Esophagus muscularis mucosa (tissue), 4 donors: ENCODE measurements around the gene DCLRE1B. TPM values are rescaled to one million over a fixed set of nuclear protein-coding genes. Genes with fewer than 3 reads are reported as not detected.

Source experiments
- DNase-seq: peaks from one replicate; pipeline ENCODE4 v3.0.0-alpha.2; 2017; ENCODE audit errors: extremely low spot score
- H3K27ac ChIP-seq, 4 donors: fragments of 200-600 bp; sonication (generic); replicated peaks in 1 of 4; 1 replicate in 3 of 4; 2 replicates in 1 of 4; pipeline ENCODE4 v1.5.1; 2016 to 2019; ENCODE audit warnings: mild to moderate bottlenecking in 1 of 4
- H3K27me3 ChIP-seq, 4 donors: fragments of 200-600 bp; sonication (generic); one replicate each; pipeline versions ENCODE4 v1.5.1 to v1.6.0; 2016 to 2019
- H3K36me3 ChIP-seq, 4 donors: fragments of 200-600 bp; sonication (generic); one replicate each; pipeline ENCODE4 v1.5.1; 2016 to 2019
- H3K4me1 ChIP-seq, 4 donors: fragments of 200-600 bp; sonication (generic); one replicate each; pipeline ENCODE4 v1.5.1; 2016 to 2019
- H3K4me3 ChIP-seq, 4 donors: fragments of 200-600 bp; sonication (generic); 1 replicate in 2 of 4; 2 replicates in 2 of 4; pipeline ENCODE4 v1.5.1; 2016 to 2019; ENCODE audit warnings: mild to moderate bottlenecking in 4 of 4, moderate library complexity in 1 of 4
- H3K9me3 ChIP-seq, 4 donors: fragments of 200-600 bp; sonication (generic); 1 replicate in 3 of 4; 2 replicates in 1 of 4; pipeline ENCODE4 v1.5.1; 2016 to 2019
- CTCF ChIP-seq, 3 experiments: fragments of 200-600 bp in 2 of 3; fragments of 450-650 bp in 1 of 3; sonication (generic) in 2 of 3; IDR thresholded peaks; one replicate each; pipeline ENCODE4 v1.5.1; 2017 to 2019; ENCODE audit warnings: antibody characterized with exemption in 3 of 3, mild to moderate bottlenecking in 2 of 3, moderate library complexity in 1 of 3
- EP300 ChIP-seq: sonication (generic); formaldehyde crosslinking; IDR thresholded peaks from one replicate; pipeline ENCODE4 v1.6.1; 2017; ENCODE audit warnings: antibody characterized with exemption
- POLR2A ChIP-seq: fragments of 450-650 bp; IDR thresholded peaks from one replicate; pipeline ENCODE4 v1.6.1; 2017; ENCODE audit warnings: antibody characterized with exemption, moderate library complexity, mild to moderate bottlenecking, low read depth
- POLR2AphosphoS5 ChIP-seq, 2 donors: sonication (generic); formaldehyde crosslinking; IDR thresholded peaks; one replicate each; pipeline ENCODE4 v1.6.1; 2017; ENCODE audit warnings: antibody characterized with exemption in 2 of 2
- WGBS: methylation state at CpG from one replicate; pipeline ENCODE4 v1.1.5; 2018; 5-methylcytosine and 5-hydroxymethylcytosine counted together
- intact Hi-C: fragments of 100-400 bp; cut with DNase I; formaldehyde crosslinking; loops from one replicate; pipeline ENCODE4 v1.15.1; 2023
- total RNA-seq, 4 donors: library from RNA; depleted of rRNA; stranded (reverse); fragments of >200 nt; gene quantifications; one replicate each; pipeline versions ENCODE4 v1.1.0 to v1.2.1, GENCODE V29; 2016

DCLRE1B gene
- total RNA-seq, 4 donors from 2014 or later = 4.2 to 8.8 (median 5.5) TPM

GRCh38 chr1:113912594-113913311 is 7.6 kb downstream of the DCLRE1B start:
- no peak for DNase-seq
- H3K27me3 ChIP-seq = no peaks in the 10 kb centered on the region
- H3K27ac ChIP-seq = peak overlapping the region; percentile 67 to 82 (median 75)
- no peaks in the 10 kb centered on the region for H3K9me3 ChIP-seq
- peaks cover 12 to 20% (median 18%) of the 10 kb centered on the region in 4 donors for H3K4me1 ChIP-seq
- peak overlapping the region in 3 of 4 donors; percentile 10 to 11 (median 11) for H3K4me3 ChIP-seq
- intact Hi-C loops = loop anchor here (5.0 kb wide), 1 partner anchor 65 kb away; the partner anchor contains the start of gene OLFML3
- TF ChIP-seq POLR2AphosphoS5 (IDR thresholded peaks at IDR 0.05) (peak in 1 of 2 donors; percentile 46), CTCF (IDR thresholded peaks at IDR 0.05) (no peak)
- 33% methylated on average over 6 of the region's 6 CpGs for WGBS
- H3K36me3 ChIP-seq = peaks cover 12 to 36% (median 31%) of the 10 kb centered on the region in 4 donors

GRCh38 chr1:113913312-113913668 is 8.2 kb downstream of the DCLRE1B start:
- Histone ChIP-seq H3K4me1 (peaks cover 12 to 19% (median 18%) of the 10 kb centered on the region in 4 donors), H3K36me3 (peaks cover 11 to 31% (median 27%) of the 10 kb centered on the region in 4 donors), H3K4me3 (peak overlapping the region in 3 of 4 donors; percentile 10 to 11 (median 11)), H3K27ac (peak overlapping the region; percentile 67 to 82 (median 75)), H3K9me3 (no peaks in the 10 kb centered on the region), H3K27me3 (no peaks in the 10 kb centered on the region)
- 28% methylated on average over 3 of the region's 3 CpGs for WGBS
- TF ChIP-seq EP300 (no peak), POLR2AphosphoS5 (IDR thresholded peaks at IDR 0.05) (no peak), CTCF (IDR thresholded peaks at IDR 0.05) (no peak), POLR2A (no peak)
- intact Hi-C loops = loop anchor here (5.0 kb wide), 1 partner anchor 64 kb away; the partner anchor contains the start of gene OLFML3
- DNase-seq = no peak

GRCh38 chr1:113913887-113914664 is 8.9 kb downstream of the DCLRE1B start:
- no peaks in the 10 kb centered on the region for H3K27me3 ChIP-seq
- H3K36me3 ChIP-seq = peaks cover 5 to 23% (median 19%) of the 10 kb centered on the region in 4 donors
- intact Hi-C loops = loop anchor here (5.0 kb wide), 1 partner anchor 63 kb away; the partner anchor contains the start of gene OLFML3
- H3K4me3 ChIP-seq = no peak overlapping the region
- H3K27ac ChIP-seq = no peak overlapping the region
- TF ChIP-seq EP300 (no peak), POLR2A (no peak), POLR2AphosphoS5 (IDR thresholded peaks at IDR 0.05) (no peak), CTCF (IDR thresholded peaks at IDR 0.05) (no peak)
- H3K4me1 ChIP-seq = peaks cover 12 to 19% (median 18%) of the 10 kb centered on the region in 4 donors
- WGBS = 80% methylated on average over 5 of the region's 5 CpGs
- H3K9me3 ChIP-seq = no peaks in the 10 kb centered on the region
- no peak for DNase-seq

- TF ChIP-seq POLR2A = no peak
- TF ChIP-seq CTCF (IDR thresholded peaks at IDR 0.05) = no peak
- no peak for TF ChIP-seq EP300
- TF ChIP-seq POLR2AphosphoS5 (IDR thresholded peaks at IDR 0.05) = no peak
- Histone ChIP-seq H3K36me3 (peaks cover 0 to 1% (median under 1%) of the 10 kb centered on the region in 4 donors), H3K4me1 (peaks cover 12 to 16% (median 16%) of the 10 kb centered on the region in 4 donors), H3K27ac (no peak overlapping the region), H3K27me3 (peaks cover 0 to 6% (median 0%) of the 10 kb centered on the region in 4 donors), H3K9me3 (no peaks in the 10 kb centered on the region), H3K4me3 (no peak overlapping the region)
- DNase-seq = no peak
- WGBS = 96% methylated on average over 5 of the region's 5 CpGs
- intact Hi-C loops = no loop called here
These were observed 11.8 kb downstream of the DCLRE1B start for GRCh38 chr1:113916974-113917373.
